Mesodermal cell (in vitro differentiated cells): ENCODE measurements around the gene CDH23. TPM values are rescaled to one million over a fixed set of nuclear protein-coding genes. Genes with fewer than 3 reads are reported as not detected.

ENCODE experiments used
- H3K27ac ChIP-seq: 2 replicates; pipeline ENCODE4 v1.7.0; 2013; ENCODE audit warnings: mild to moderate bottlenecking, low read depth, low read length, moderate library complexity; ENCODE audit not compliant: severe bottlenecking
- H3K36me3 ChIP-seq: 2 replicates; pipeline ENCODE4 v1.7.1; 2013; ENCODE audit warnings: mild to moderate bottlenecking, low read length, moderate library complexity; ENCODE audit not compliant: control insufficient read depth, insufficient read depth
- H3K4me1 ChIP-seq: one replicate; pipeline ENCODE4 v1.7.1; 2013; ENCODE audit warnings: mild to moderate bottlenecking, low read length; ENCODE audit not compliant: insufficient read depth, control insufficient read depth, poor library complexity, severe bottlenecking
- H3K4me3 ChIP-seq: 2 replicates; pipeline ENCODE4 v1.7.0; 2013; ENCODE audit warnings: low read length, control low read depth, mild to moderate bottlenecking; ENCODE audit not compliant: insufficient read depth, poor library complexity, severe bottlenecking; ENCODE audit errors: extremely low read depth
- H3K9me3 ChIP-seq: 2 replicates; pipeline ENCODE4 v1.7.1; 2013; ENCODE audit warnings: mild to moderate bottlenecking, low read length, moderate library complexity; ENCODE audit not compliant: control insufficient read depth
- WGBS, 2 experiments: methylation state at CpG; one replicate each; pipeline ENCODE4 v1.1.5; 2013; ENCODE audit warnings: missing lambda C conversion rate in 2 of 2; ENCODE audit not compliant: insufficient coverage in 2 of 2; 5-methylcytosine and 5-hydroxymethylcytosine counted together
- polyA plus RNA-seq, 2 experiments: library from polyadenylated mRNA; stranded (reverse); fragments of 50-300 nt; gene quantifications; one replicate each; pipeline ENCODE4 v1.2.3, GENCODE V29; 2013

Gene CDH23
- 3.8 TPM for polyA plus RNA-seq (2013, experiment 1 of 2)
- polyA plus RNA-seq (2013, experiment 2 of 2): 2.2 TPM

GRCh38 chr10:71396711-71397295, at the start of gene CDH23:
CDH23 (plus strand) TSS chr10:71396920; CDS start chr10:71439832, 42,912 bp downstream.
- 0% methylated on average over 40 to 55 of the region's 91 CpGs for WGBS, 2 experiments

GRCh38 chr10:71347587-71348395, 48.9 kb upstream of the CDH23 start:
- no peaks in the 10 kb centered on the region for H3K9me3 ChIP-seq
- WGBS, 2 experiments: 90 to 92% methylated on average over 12 to 13 of the region's 14 CpGs
- H3K4me3 ChIP-seq: no peak overlapping the region
- H3K36me3 ChIP-seq: no peaks in the 10 kb centered on the region
- H3K27ac ChIP-seq: no peak overlapping the region
- peaks cover 5% of the 10 kb centered on the region for H3K4me1 ChIP-seq

More at GRCh38 chr10:71396711-71397295, at the start of gene CDH23:
- Histone ChIP-seq H3K9me3 (no peaks in the 10 kb centered on the region), H3K27ac (no peak within 1 kb of the TSS), H3K36me3 (no peaks in the 10 kb centered on the region), H3K4me3 (peak within 1 kb of the TSS; percentile 28), H3K4me1 (peaks cover 19% of the 10 kb centered on the region)

GRCh38 chr10:71348850-71349249, 47.9 kb upstream of the CDH23 start:
- 100% methylated on average over 1 of the region's 1 CpG for WGBS, 2 experiments
- no peak overlapping the region for H3K4me3 ChIP-seq
- no peak overlapping the region for H3K27ac ChIP-seq
- peaks cover 5% of the 10 kb centered on the region for H3K4me1 ChIP-seq
- no peaks in the 10 kb centered on the region for H3K36me3 ChIP-seq
- no peaks in the 10 kb centered on the region for H3K9me3 ChIP-seq

GRCh38 chr10:71349406-71349805, 47.3 kb upstream of the CDH23 start:
- Histone ChIP-seq H3K4me1 (peaks cover 8% of the 10 kb centered on the region), H3K9me3 (no peaks in the 10 kb centered on the region), H3K27ac (no peak overlapping the region), H3K36me3 (no peaks in the 10 kb centered on the region), H3K4me3 (no peak overlapping the region)
- WGBS, 2 experiments: 93% methylated on average over 5 to 6 of the region's 7 CpGs

GRCh38 chr10:71351087-71351486, 45.6 kb upstream of the CDH23 start:
- peaks cover under 1% of the 10 kb centered on the region for H3K36me3 ChIP-seq
- no peak overlapping the region for H3K27ac ChIP-seq
- WGBS, 2 experiments: 87 to 90% methylated on average over 3 to 6 of the region's 6 CpGs
- H3K4me1 ChIP-seq: peaks cover 25% of the 10 kb centered on the region
- H3K4me3 ChIP-seq: no peak overlapping the region
- no peaks in the 10 kb centered on the region for H3K9me3 ChIP-seq

GRCh38 chr10:71351628-71352319, 44.9 kb upstream of the CDH23 start:
- peaks cover 27% of the 10 kb centered on the region for H3K4me1 ChIP-seq
- 94 to 98% methylated on average over 12 to 14 of the region's 14 CpGs for WGBS, 2 experiments
- H3K4me3 ChIP-seq: no peak overlapping the region
- H3K9me3 ChIP-seq: no peaks in the 10 kb centered on the region
- H3K36me3 ChIP-seq: peaks cover 5% of the 10 kb centered on the region
- no peak overlapping the region for H3K27ac ChIP-seq

- no peaks in the 10 kb centered on the region for H3K9me3 ChIP-seq
- no peak overlapping the region for H3K27ac ChIP-seq
- no peak overlapping the region for H3K4me3 ChIP-seq
- WGBS, 2 experiments: 94 to 96% methylated on average over 5 to 8 of the region's 9 CpGs
- peaks cover 5% of the 10 kb centered on the region for H3K36me3 ChIP-seq
- H3K4me1 ChIP-seq: peaks cover 35% of the 10 kb centered on the region
These were observed 43.1 kb upstream of the CDH23 start for GRCh38 chr10:71353639-71354038.

GRCh38 chr10:71354776-71355175, 41.9 kb upstream of the CDH23 start:
- Histone ChIP-seq H3K27ac (no peak overlapping the region), H3K4me3 (no peak overlapping the region), H3K4me1 (peaks cover 34% of the 10 kb centered on the region), H3K9me3 (no peaks in the 10 kb centered on the region), H3K36me3 (peaks cover 5% of the 10 kb centered on the region)
- 86 to 91% methylated on average over 6 to 7 of the region's 7 CpGs for WGBS, 2 experiments

- Histone ChIP-seq H3K9me3 (no peaks in the 10 kb centered on the region), H3K27ac (no peak overlapping the region), H3K4me3 (no peak overlapping the region), H3K36me3 (peaks cover 5% of the 10 kb centered on the region), H3K4me1 (peaks cover 34% of the 10 kb centered on the region)
- 89 to 92% methylated on average over 10 to 12 of the region's 12 CpGs for WGBS, 2 experiments
These were observed 40.8 kb upstream of the CDH23 start for GRCh38 chr10:71355886-71356285.

- 65 to 69% methylated on average over 7 of the region's 7 CpGs for WGBS, 2 experiments
- H3K27ac ChIP-seq: peak overlapping the region; percentile 67
- H3K36me3 ChIP-seq: peaks cover 6% of the 10 kb centered on the region
- peaks cover 34% of the 10 kb centered on the region for H3K4me1 ChIP-seq
- H3K4me3 ChIP-seq: no peak overlapping the region
- H3K9me3 ChIP-seq: no peaks in the 10 kb centered on the region
These were observed 38.9 kb upstream of the CDH23 start for GRCh38 chr10:71357792-71358265.
